Activated CD4-positive, alpha-beta T cell treated with anti-CD3 and anti-CD28 coated beads for 36 hours (primary cell): ENCODE measurements around the gene PLCL1. TPM values are rescaled to one million over a fixed set of nuclear protein-coding genes. Genes with fewer than 3 reads are reported as not detected.
A peak's percentile ranks its signal among the peaks of the same experiment; 100 is the strongest.

Experiments used
- ATAC-seq: fragments of 200-7000 bp; cut with Tn5 transposase; one replicate; pipeline ENCODE4 v1.10.0; 2021; ENCODE audit warnings: mild to moderate bottlenecking, moderate library complexity
- CTCF ChIA-PET: fragments of 350-600 bp; sonication (Branson Sonifier 250); formaldehyde crosslinking; loops from one replicate; lab custom pipeline; 2021; ENCODE audit warnings: antibody characterized with exemption; lab: Charles Lee
- POLR2A ChIA-PET: fragments of 350-600 bp; sonication (Branson Sonifier 250); formaldehyde crosslinking; loops from one replicate; lab custom pipeline; 2021; ENCODE audit warnings: antibody characterized with exemption, inconsistent platforms; lab: Charles Lee
- DNase-seq: peaks from one replicate; pipeline ENCODE4 v3.0.0-alpha.2; 2020
- H3K27ac Mint-ChIP-seq: one replicate; pipeline ENCODE4 v1.8.0; 2021; ENCODE audit warnings: mixed read lengths
- H3K27me3 Mint-ChIP-seq: one replicate; pipeline ENCODE4 v1.8.0; 2021; ENCODE audit warnings: mixed read lengths
- H3K36me3 Mint-ChIP-seq: one replicate; pipeline ENCODE4 v1.8.0; 2021; ENCODE audit warnings: low read depth, mixed read lengths
- H3K4me1 Mint-ChIP-seq: one replicate; pipeline ENCODE4 v1.8.0; 2021; ENCODE audit warnings: mixed read lengths
- H3K4me3 Mint-ChIP-seq: one replicate; pipeline ENCODE4 v1.8.0; 2021; ENCODE audit warnings: mild to moderate bottlenecking, moderate library complexity, mixed read lengths
- H3K9me3 Mint-ChIP-seq: one replicate; pipeline ENCODE4 v1.8.0; 2021; ENCODE audit warnings: low read depth, mixed read lengths
- intact Hi-C, 2 experiments: fragments of 100-400 bp; cut with DNase I in 1 of 2; cut with micrococcal nuclease in 1 of 2; formaldehyde crosslinking; loops; one replicate each; pipeline versions ENCODE4 v1.14.2 to v1.15.1; 2022 to 2024; cut with DNase I, micrococcal nuclease
- total RNA-seq, 2 experiments: library from RNA; stranded (reverse); gene quantifications; one replicate each; pipeline ENCODE4 v1.2.3, GENCODE V29; 2021

Gene PLCL1
- total RNA-seq, 2 experiments from 2014 or later, result 1.6 to 1.7 TPM

DNA sequence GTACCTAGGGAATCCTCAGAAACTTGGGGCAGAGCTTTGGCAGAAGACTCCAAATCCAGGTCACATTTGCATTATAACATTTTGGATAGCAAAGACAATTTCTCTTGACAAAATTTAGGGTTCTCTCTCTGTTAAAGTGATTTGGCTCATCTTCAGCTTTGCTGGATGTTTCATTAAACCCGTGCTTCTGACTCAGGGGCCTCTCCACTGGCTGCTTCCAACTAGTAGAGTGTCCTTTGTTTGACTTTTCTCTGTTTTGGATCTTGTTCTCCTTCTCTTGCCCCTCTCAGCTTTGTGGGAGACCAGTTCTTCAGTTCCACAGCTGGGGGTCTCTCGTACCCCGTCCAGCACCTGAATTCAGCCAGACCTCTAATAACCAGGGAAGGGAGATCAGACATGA is 145.6 kb downstream of the PLCL1 start:
- ChIA-PET CTCF (interaction anchor here (1.0 kb wide), 1 partner anchor 9 kb away, joined by 3 read pairs; no protein-coding TSS in a partner anchor), POLR2A (interaction anchor here (0.8 kb wide), 1 partner anchor 102 kb away, joined by 3 read pairs; no protein-coding TSS in a partner anchor)
- H3K27ac Mint-ChIP-seq, result no peak overlapping the region
- H3K4me3 Mint-ChIP-seq, result no peak overlapping the region
- intact Hi-C loops, result loop anchor here (2.0 to 5.0 kb wide), 3 partner anchors 15 to 113 kb away; no protein-coding TSS in a partner anchor
- no peaks in the 10 kb centered on the region for H3K27me3 Mint-ChIP-seq
- ATAC-seq (no peak), DNase-seq (no peak)
- H3K36me3 Mint-ChIP-seq, result peaks cover 10% of the 10 kb centered on the region
- H3K4me1 Mint-ChIP-seq, result peaks cover 80% of the 10 kb centered on the region
- peaks cover 9% of the 10 kb centered on the region for H3K9me3 Mint-ChIP-seq

DNA sequence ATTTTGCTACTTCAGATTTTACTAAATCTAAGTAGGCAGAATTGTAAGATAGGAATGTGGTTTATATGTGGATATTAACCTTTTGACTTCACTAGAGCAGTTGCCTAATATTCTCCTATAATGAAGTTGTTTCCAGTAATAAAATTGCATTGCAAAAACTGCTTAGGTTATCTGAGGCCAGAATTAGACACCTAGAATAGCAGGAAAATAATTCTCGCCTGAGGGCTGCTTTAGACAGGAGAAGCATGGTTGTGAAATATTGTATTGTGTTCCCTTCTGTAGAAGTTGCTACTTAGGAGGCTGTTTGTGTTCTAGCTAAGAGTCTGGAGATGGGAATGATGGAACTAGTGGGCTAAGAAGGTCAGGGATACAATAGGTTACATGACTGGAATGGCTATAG is 146.3 kb downstream of the PLCL1 start:
- H3K9me3 Mint-ChIP-seq, result peaks cover 9% of the 10 kb centered on the region
- ChIA-PET POLR2A (no interaction called here), CTCF (no interaction called here)
- H3K4me3 Mint-ChIP-seq, result no peak overlapping the region
- no peak for DNase-seq
- no peak overlapping the region for H3K27ac Mint-ChIP-seq
- H3K27me3 Mint-ChIP-seq, result no peaks in the 10 kb centered on the region
- intact Hi-C loops, result loop anchor here (2.0 to 5.0 kb wide), 3 partner anchors 16 to 113 kb away; no protein-coding TSS in a partner anchor
- H3K36me3 Mint-ChIP-seq, result peaks cover 11% of the 10 kb centered on the region
- H3K4me1 Mint-ChIP-seq, result peaks cover 78% of the 10 kb centered on the region
- ATAC-seq, result no peak

DNA sequence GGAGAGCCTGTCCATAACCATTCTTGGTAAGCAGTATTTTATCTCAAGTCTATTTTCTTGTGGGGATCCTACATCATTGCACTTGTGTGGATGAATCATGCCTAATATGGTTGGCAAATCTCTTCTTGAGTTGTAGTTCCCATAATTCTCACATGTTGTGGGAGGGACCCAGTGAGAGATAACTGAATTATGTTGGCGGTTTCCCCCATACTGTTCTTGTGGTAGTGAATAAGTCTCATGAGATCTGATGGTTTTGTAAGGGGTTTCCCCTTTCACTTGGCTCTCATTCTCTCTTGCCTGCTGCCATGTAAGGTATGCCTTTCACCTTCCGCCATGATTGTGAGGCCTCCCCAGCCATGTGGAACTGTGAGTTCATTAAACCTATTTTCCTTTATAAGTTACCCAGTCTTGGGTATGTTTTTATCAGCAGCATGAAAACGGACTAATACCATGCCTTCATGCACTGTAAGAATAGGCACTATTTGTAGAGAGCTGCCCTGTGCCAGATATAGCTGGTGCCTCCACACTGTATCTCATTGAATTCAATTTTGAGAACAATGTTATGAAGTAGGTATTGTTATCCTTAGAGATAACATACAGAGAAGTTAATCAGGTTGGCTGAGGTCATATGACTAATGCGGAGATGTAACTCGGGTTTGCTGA is 148.3 kb downstream of the PLCL1 start:
- H3K27ac Mint-ChIP-seq, result peak overlapping the region; percentile 65
- no peak overlapping the region for H3K4me3 Mint-ChIP-seq
- intact Hi-C loops, result loop anchor here (2.0 to 5.0 kb wide), 3 partner anchors 52 to 115 kb away; no protein-coding TSS in a partner anchor
- peaks cover 15% of the 10 kb centered on the region for H3K9me3 Mint-ChIP-seq
- POLR2A ChIA-PET, result no interaction called here
- CTCF ChIA-PET, result interaction anchor here (1.5 kb wide), 1 partner anchor 93 kb away, joined by 3 read pairs; no protein-coding TSS in a partner anchor
- DNase-seq (peak; percentile 49), ATAC-seq (peak; percentile 89)
- H3K36me3 Mint-ChIP-seq, result peaks cover 16% of the 10 kb centered on the region
- no peaks in the 10 kb centered on the region for H3K27me3 Mint-ChIP-seq
- H3K4me1 Mint-ChIP-seq, result peaks cover 76% of the 10 kb centered on the region

DNA sequence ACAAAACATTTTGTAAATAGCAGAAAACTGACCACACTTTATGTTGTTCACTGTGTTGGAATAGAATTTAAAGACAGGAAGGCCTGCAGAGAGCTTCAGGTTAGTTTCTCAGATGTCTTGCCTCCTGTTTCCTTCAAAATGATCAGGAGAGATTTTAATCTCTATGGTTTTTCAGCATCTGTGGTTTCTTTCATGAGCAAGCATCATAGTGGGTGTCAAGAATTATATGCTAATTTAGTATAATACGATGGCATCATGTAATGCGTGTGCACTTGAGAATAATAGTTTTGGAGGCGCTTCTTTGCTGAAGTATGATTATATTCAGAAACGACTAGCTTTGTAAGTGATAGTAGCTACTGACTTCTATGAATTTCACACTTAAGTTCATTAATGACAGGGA is 149.9 kb downstream of the PLCL1 start:
- peaks cover 25% of the 10 kb centered on the region for H3K36me3 Mint-ChIP-seq
- peaks cover 74% of the 10 kb centered on the region for H3K4me1 Mint-ChIP-seq
- H3K9me3 Mint-ChIP-seq, result peaks cover 15% of the 10 kb centered on the region
- H3K4me3 Mint-ChIP-seq, result peak overlapping the region; percentile 12
- H3K27me3 Mint-ChIP-seq, result no peaks in the 10 kb centered on the region
- ATAC-seq (peak; percentile 33), DNase-seq (no peak)
- intact Hi-C loops, result loop anchor here (2.0 to 5.0 kb wide), 3 partner anchors 14 to 117 kb away; no protein-coding TSS in a partner anchor
- POLR2A ChIA-PET, result interaction anchor here (0.6 kb wide), 2 partner anchors 53 to 65 kb away, joined by 3 read pairs; no protein-coding TSS in a partner anchor
- CTCF ChIA-PET, result interaction anchor here (0.7 to 1.6 kb wide), 10 partner anchors 14 to 360 kb away, joined by 3 to 5 read pairs (median 3); partner anchors contain the start of gene PLCL1
- H3K27ac Mint-ChIP-seq, result peak overlapping the region; percentile 64

DNA sequence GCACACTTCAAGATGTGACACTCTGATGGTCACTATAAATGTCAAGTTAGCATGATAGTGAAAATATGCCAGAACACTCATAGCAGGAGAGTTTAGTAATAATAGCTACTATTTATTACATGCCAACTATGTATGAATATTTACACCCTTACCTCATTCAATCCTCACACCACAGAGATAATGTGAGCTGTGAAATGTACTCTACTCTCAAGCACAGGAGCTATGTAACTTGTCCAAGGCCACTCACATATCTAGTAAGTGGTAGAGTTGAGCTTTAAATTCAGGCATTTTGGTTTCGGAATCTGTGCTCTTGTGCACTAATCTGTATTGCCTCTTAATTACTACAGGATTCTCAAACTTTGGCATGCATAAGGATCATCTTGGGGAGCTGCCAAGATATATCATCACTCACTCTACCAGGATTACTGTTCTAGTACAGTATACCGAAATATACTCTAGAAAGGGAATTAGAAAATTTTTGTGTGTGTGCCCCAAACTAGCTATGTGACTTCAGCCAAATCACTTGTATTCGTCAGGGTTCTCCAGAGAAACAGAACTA is 154.3 kb downstream of the PLCL1 start:
- peaks cover 53% of the 10 kb centered on the region for H3K4me1 Mint-ChIP-seq
- peaks cover 18% of the 10 kb centered on the region for H3K9me3 Mint-ChIP-seq
- H3K4me3 Mint-ChIP-seq, result no peak overlapping the region
- ATAC-seq (no peak), DNase-seq (no peak)
- peaks cover 23% of the 10 kb centered on the region for H3K36me3 Mint-ChIP-seq
- ChIA-PET POLR2A (interaction anchor here (0.7 kb wide), 1 partner anchor 247 kb away, joined by 3 read pairs; no protein-coding TSS in a partner anchor), CTCF (interaction anchor here (0.6 to 0.9 kb wide), 4 partner anchors 16 to 110 kb away, joined by 3 to 5 read pairs (median 4); no protein-coding TSS in a partner anchor)
- intact Hi-C loops, result no loop called here
- H3K27ac Mint-ChIP-seq, result no peak overlapping the region
- H3K27me3 Mint-ChIP-seq, result no peaks in the 10 kb centered on the region

DNA sequence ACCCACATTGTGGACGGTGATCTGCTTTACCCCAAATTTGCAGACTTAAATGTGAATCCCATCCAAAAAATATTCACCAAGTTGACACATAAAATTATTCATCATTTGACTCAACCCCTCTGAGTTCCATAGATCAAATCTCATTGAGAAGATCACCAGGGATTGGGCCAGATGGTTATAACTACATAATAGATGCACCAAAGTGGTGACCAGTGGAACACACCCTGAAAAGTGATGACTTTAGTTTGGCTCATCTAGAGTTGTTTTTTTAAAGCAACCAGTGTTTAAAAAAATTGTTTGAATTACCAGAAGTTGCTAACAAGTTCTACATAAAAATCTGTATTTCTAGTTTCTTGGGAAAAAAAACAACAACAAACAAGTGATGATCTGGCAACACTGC is 155.0 kb downstream of the PLCL1 start:
- CTCF ChIA-PET, result interaction anchor here (0.6 to 1.3 kb wide), 2 partner anchors 10 to 146 kb away, joined by 3 to 6 read pairs; no protein-coding TSS in a partner anchor
- DNase-seq, result no peak
- intact Hi-C loops, result no loop called here
- H3K27ac Mint-ChIP-seq, result no peak overlapping the region
- peaks cover 46% of the 10 kb centered on the region for H3K4me1 Mint-ChIP-seq
- no peak for ATAC-seq
- peaks cover 25% of the 10 kb centered on the region for H3K36me3 Mint-ChIP-seq
- H3K27me3 Mint-ChIP-seq, result no peaks in the 10 kb centered on the region
- POLR2A ChIA-PET, result no interaction called here
- H3K9me3 Mint-ChIP-seq, result peaks cover 25% of the 10 kb centered on the region
- no peak overlapping the region for H3K4me3 Mint-ChIP-seq

DNA sequence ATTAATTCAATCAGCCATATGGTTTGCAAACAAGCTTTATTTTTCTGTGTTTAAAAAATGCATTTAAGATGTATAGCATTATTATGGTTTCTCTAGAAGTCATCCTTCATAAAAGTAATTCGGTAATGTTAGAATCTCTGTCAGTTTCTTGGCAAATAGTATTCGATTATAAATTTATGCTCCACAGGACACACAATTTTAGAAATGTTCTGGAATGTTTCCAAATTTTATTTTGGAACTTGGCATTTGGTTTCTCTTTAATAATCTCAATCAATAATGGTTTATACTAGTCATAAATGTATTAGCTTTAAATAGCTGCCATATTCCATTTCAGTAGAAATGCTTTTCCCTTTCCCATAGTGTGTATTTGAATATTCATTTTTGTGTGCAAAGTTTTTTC is 156.4 kb downstream of the PLCL1 start:
- ATAC-seq (no peak), DNase-seq (no peak)
- no peaks in the 10 kb centered on the region for H3K27me3 Mint-ChIP-seq
- POLR2A ChIA-PET, result no interaction called here
- peaks cover 43% of the 10 kb centered on the region for H3K4me1 Mint-ChIP-seq
- no peak overlapping the region for H3K4me3 Mint-ChIP-seq
- CTCF ChIA-PET, result interaction anchor here (0.9 to 2.3 kb wide), 4 partner anchors 21 to 91 kb away, joined by 3 to 6 read pairs (median 4); no protein-coding TSS in a partner anchor
- intact Hi-C loops, result no loop called here
- peaks cover 38% of the 10 kb centered on the region for H3K36me3 Mint-ChIP-seq
- H3K9me3 Mint-ChIP-seq, result peaks cover 38% of the 10 kb centered on the region
- H3K27ac Mint-ChIP-seq, result no peak overlapping the region

DNA sequence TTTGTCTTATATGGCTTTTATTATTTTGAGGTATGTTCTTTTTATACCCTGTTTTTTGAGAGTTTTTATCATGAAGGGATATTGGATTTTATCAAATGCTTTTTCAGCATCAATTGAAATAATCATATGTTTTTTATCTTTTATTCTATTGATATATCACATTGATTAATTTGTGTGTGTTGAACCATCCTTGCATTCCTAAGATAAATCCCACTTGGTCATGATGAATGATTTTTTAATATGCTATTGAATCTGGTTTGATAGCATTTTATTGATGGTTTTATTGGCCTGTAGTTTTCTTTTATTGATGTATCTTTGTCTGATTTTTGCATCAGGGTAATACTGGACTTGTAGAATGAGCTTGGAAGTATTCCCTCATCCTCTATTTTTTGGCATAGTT is 160.3 kb downstream of the PLCL1 start:
- Mint-ChIP-seq H3K27ac (no peak overlapping the region), H3K4me3 (no peak overlapping the region), H3K9me3 (peaks cover 36% of the 10 kb centered on the region), H3K27me3 (no peaks in the 10 kb centered on the region), H3K36me3 (peaks cover 35% of the 10 kb centered on the region), H3K4me1 (peaks cover 42% of the 10 kb centered on the region)
- DNase-seq (no peak), ATAC-seq (no peak)
- POLR2A ChIA-PET, result no interaction called here
- CTCF ChIA-PET, result interaction anchor here (0.6 to 1.6 kb wide), 3 partner anchors 17 to 31 kb away, joined by 3 to 4 read pairs (median 3); no protein-coding TSS in a partner anchor
- intact Hi-C loops, result no loop called here

DNA sequence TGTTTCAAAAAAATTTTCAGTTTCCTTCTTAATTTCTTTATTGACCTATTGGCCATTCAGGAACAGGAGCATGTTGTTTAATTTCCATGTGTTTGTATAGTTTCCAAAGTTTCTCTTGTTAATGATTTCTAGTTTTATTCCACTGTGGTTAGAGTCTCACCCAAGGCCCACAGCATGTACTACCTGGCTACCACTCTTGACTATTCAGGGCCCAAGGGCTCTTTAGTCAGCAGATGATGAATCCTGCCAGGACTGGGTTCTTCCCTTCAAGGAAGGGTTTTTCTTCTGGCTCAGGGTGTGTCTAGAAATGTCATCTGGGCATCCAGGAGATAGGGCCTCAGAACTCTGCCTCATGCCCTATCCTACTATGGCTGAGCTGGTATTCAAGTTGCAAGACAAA is 161.4 kb downstream of the PLCL1 start:
- no peak for ATAC-seq
- Mint-ChIP-seq H3K4me3 (no peak overlapping the region), H3K27me3 (no peaks in the 10 kb centered on the region), H3K36me3 (peaks cover 35% of the 10 kb centered on the region), H3K27ac (no peak overlapping the region), H3K4me1 (peaks cover 41% of the 10 kb centered on the region), H3K9me3 (peaks cover 36% of the 10 kb centered on the region)
- ChIA-PET POLR2A (no interaction called here), CTCF (no interaction called here)
- intact Hi-C loops, result no loop called here
- DNase-seq, result no peak

DNA sequence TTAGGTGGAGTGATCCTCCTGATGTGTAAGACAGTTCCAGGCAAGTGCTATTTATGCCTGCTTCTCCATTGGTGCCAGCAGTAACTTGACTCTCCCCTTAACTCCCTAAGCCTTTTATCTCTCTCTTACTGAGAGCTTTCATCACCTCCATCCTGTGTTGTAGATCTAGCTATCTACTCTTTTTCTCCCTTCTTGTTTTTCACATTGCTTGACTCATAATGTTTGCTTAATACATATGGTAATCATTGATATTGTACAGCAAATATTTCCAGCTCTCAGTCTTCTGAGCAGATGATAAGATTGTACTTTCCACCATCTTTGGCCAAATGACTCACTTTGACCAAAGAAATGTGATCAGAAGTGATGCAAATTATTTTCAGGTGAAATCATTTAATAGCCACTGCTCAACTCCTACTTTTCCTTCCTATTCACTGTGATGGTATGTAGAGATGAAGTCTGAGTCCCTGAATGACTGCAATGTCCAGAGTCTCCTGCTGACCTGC is 165.0 kb downstream of the PLCL1 start:
- DNase-seq (no peak), ATAC-seq (peak; percentile 70)
- Mint-ChIP-seq H3K4me1 (peaks cover 54% of the 10 kb centered on the region), H3K27me3 (no peaks in the 10 kb centered on the region), H3K27ac (peak overlapping the region; percentile 71), H3K9me3 (peaks cover 16% of the 10 kb centered on the region), H3K4me3 (no peak overlapping the region), H3K36me3 (peaks cover 25% of the 10 kb centered on the region)
- ChIA-PET POLR2A (no interaction called here), CTCF (interaction anchor here (1.0 to 1.5 kb wide), 2 partner anchors 10 to 34 kb away, joined by 3 to 6 read pairs; no protein-coding TSS in a partner anchor)
- intact Hi-C loops, result loop anchor here in 1 of 2 experiments (2.0 kb wide), 1 partner anchor 15 kb away; no protein-coding TSS in a partner anchor

DNA sequence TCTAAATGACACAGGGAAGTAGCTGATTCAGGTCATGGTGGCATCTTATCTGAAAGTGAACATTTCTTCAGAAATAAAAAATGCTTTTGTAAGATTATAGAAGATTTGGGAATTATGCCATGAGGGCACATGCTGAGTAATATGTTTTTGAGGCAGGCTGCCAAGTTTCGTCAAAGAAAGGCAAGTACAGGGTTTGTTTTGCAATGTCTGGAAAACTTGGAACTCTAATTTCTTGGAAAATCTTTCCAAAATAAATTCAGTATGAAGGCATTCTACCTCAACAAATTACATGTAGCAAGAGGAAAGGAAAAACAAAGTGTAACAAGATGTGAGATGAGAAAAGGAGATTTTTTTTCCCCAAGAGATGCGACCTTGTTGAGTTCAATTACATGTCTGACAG is 167.7 kb downstream of the PLCL1 start:
- Mint-ChIP-seq H3K27me3 (no peaks in the 10 kb centered on the region), H3K9me3 (no peaks in the 10 kb centered on the region), H3K4me3 (no peak overlapping the region), H3K27ac (no peak overlapping the region), H3K36me3 (peaks cover 10% of the 10 kb centered on the region), H3K4me1 (peaks cover 39% of the 10 kb centered on the region)
- DNase-seq (no peak), ATAC-seq (no peak)
- ChIA-PET CTCF (no interaction called here), POLR2A (no interaction called here)
- intact Hi-C loops, result no loop called here
